Ovary (tissue), 9 donors: Measurements from ENCODE around the gene KIAA0825. TPM values are rescaled to one million over a fixed set of nuclear protein-coding genes. Genes with fewer than 3 reads are reported as not detected.

Experiments used
- DNase-seq, 5 donors: peaks; one replicate each; pipeline ENCODE4 v3.0.0-alpha.2; 2019 to 2020
- H3K27ac ChIP-seq, 2 donors: fragments of 200-600 bp; one replicate each; pipeline versions ENCODE4 v1.5.1 to v1.8.0; 2019 to 2022
- H3K27me3 ChIP-seq: fragments of 200-600 bp; one replicate; pipeline ENCODE4 v1.8.0; 2022
- H3K36me3 ChIP-seq: fragments of 200-600 bp; sonication (generic); one replicate; pipeline ENCODE4 v1.5.1; 2019
- H3K4me1 ChIP-seq: one replicate; pipeline ENCODE4 v1.8.1; 2013; ENCODE audit warnings: mild to moderate bottlenecking, moderate library complexity; ENCODE audit not compliant: insufficient read depth
- H3K4me3 ChIP-seq: fragments of 200-600 bp; sonication (generic); one replicate; pipeline ENCODE4 v1.5.1; 2017
- H3K9me3 ChIP-seq, 2 donors: fragments of 200-600 bp in 1 of 2; sonication (generic) in 1 of 2; one replicate each; pipeline versions ENCODE4 v1.5.1 to v1.8.1; 2013 to 2019; ENCODE audit warnings: mild to moderate bottlenecking in 1 of 2, moderate library complexity in 1 of 2
- CTCF ChIP-seq, 3 donors: fragments of 450-650 bp in 2 of 3; fragments of 200-600 bp in 1 of 3; IDR thresholded peaks; one replicate each; pipeline versions ENCODE4 v1.5.1 to v1.8.0; 2016 to 2022; ENCODE audit warnings: antibody characterized with exemption in 3 of 3, mild to moderate bottlenecking in 1 of 3
- EP300 ChIP-seq: sonication (generic); formaldehyde crosslinking; IDR thresholded peaks from one replicate; pipeline ENCODE4 v1.6.1; 2017; ENCODE audit warnings: antibody characterized with exemption
- POLR2A ChIP-seq: fragments of 450-650 bp; IDR thresholded peaks from one replicate; pipeline ENCODE4 v1.6.1; 2017; ENCODE audit warnings: antibody characterized with exemption, mild to moderate bottlenecking, moderate library complexity
- WGBS, 3 donors: extraction: QIAGEN DNeasy Blood & Tissue Kit in 1 of 3; methylation state at CpG; one replicate each; pipeline versions ENCODE4 v1.1.5 to v1.1.7; 2013 to 2017; 5-methylcytosine and 5-hydroxymethylcytosine counted together
- intact Hi-C, 4 donors: fragments of 100-400 bp; cut with DNase I; formaldehyde crosslinking; loops; one replicate each; pipeline versions ENCODE4 v1.11.0 to v1.15.1; 2022 to 2023
- polyA plus RNA-seq, 2 donors: library from polyadenylated mRNA; stranded (reverse); fragments of 200-250 nt in 1 of 2; fragments of 350-450 nt in 1 of 2; fragmentation: Illumina TruSeq in 1 of 2; extraction: RNeasy Lipid Tissue Mini Kit (QIAGEN cat#74804) in 1 of 2; gene quantifications; one replicate each; pipeline ENCODE4 v1.2.3, GENCODE V29; 2013 to 2014
- total RNA-seq, 7 donors: library from RNA; depleted of rRNA in 2 of 7; stranded (reverse); fragments of >200 nt in 2 of 7; fragmentation: NEBNext Ultra II Directional in 3 of 7; extraction: Animal tissue kit (Norgen Biotek cat#: 25700) in 3 of 7; gene quantifications; one replicate each; pipeline versions ENCODE4 v1.1.0 to v1.2.4, GENCODE V29; 2016 to 2023
- donor health status: DM: no; HTN: no; CAD: no; lungs with moderate emphysema.
- donor health status: DM: no; HTN: no; CAD: no.
- donor health status: Bipolar disorder and iron deficiency.
- donor health status: DM: yes; HTN: yes; CAD: no.
- donor health status: DM: no; HTN: no; CAD: no.
- donor health status: DM: yes; HTN: yes; CAD: no.

The KIAA0825 gene
- total and polyA plus RNA-seq, 9 donors = 0.70 to 12.4 (median 3.9) TPM

- Histone ChIP-seq H3K27ac (no peak overlapping the region), H3K27me3 (no peaks in the 10 kb centered on the region), H3K4me1 (no peaks in the 10 kb centered on the region), H3K4me3 (no peak overlapping the region), H3K9me3 (no peaks in the 10 kb centered on the region), H3K36me3 (no peaks in the 10 kb centered on the region)
- DNase-seq = no peak
- intact Hi-C loops = no loop called here
- no peak for TF ChIP-seq POLR2A
- TF ChIP-seq EP300 = no peak
- no peak for TF ChIP-seq CTCF (IDR thresholded peaks at IDR 0.05)
- 68 to 81% (median 70%) methylated on average over 2 of the region's 2 CpGs for WGBS, 3 donors
These were observed 193.0 kb downstream of the KIAA0825 start for GRCh38 chr5:94425396-94425795.

- TF ChIP-seq POLR2A = no peak
- TF ChIP-seq EP300 = no peak
- no peak for TF ChIP-seq CTCF (IDR thresholded peaks at IDR 0.05)
- Histone ChIP-seq H3K27me3 (no peaks in the 10 kb centered on the region), H3K36me3 (no peaks in the 10 kb centered on the region), H3K9me3 (no peaks in the 10 kb centered on the region), H3K27ac (no peak overlapping the region), H3K4me3 (no peak overlapping the region), H3K4me1 (no peaks in the 10 kb centered on the region)
- no peak for DNase-seq
- intact Hi-C loops = no loop called here
These were observed 195.0 kb downstream of the KIAA0825 start for GRCh38 chr5:94423411-94423810.

GRCh38 chr5:94422812-94423211 lies 195.6 kb downstream of the KIAA0825 start:
- TF ChIP-seq POLR2A (no peak), CTCF (IDR thresholded peaks at IDR 0.05) (no peak), EP300 (no peak)
- H3K4me3 ChIP-seq = no peak overlapping the region
- no peak for DNase-seq
- no peaks in the 10 kb centered on the region for H3K36me3 ChIP-seq
- no peaks in the 10 kb centered on the region for H3K9me3 ChIP-seq
- H3K27me3 ChIP-seq = no peaks in the 10 kb centered on the region
- no peaks in the 10 kb centered on the region for H3K4me1 ChIP-seq
- no peak overlapping the region for H3K27ac ChIP-seq
- WGBS, 3 donors = 84 to 89% (median 85%) methylated on average over 3 of the region's 3 CpGs
- intact Hi-C loops = no loop called here

- Histone ChIP-seq H3K36me3 (no peaks in the 10 kb centered on the region), H3K4me1 (no peaks in the 10 kb centered on the region), H3K27me3 (no peaks in the 10 kb centered on the region), H3K9me3 (no peaks in the 10 kb centered on the region), H3K27ac (no peak overlapping the region), H3K4me3 (no peak overlapping the region)
- DNase-seq = no peak
- WGBS, 3 donors = 80 to 92% (median 80%) methylated on average over 2 of the region's 2 CpGs
- TF ChIP-seq POLR2A (no peak), EP300 (no peak), CTCF (IDR thresholded peaks at IDR 0.05) (no peak)
- intact Hi-C loops = no loop called here
These were observed 197.5 kb downstream of the KIAA0825 start for GRCh38 chr5:94420885-94421284.

- WGBS, 3 donors = 2 to 39% (median 19%) methylated on average over 1 of the region's 1 CpG
- intact Hi-C loops = no loop called here
- TF ChIP-seq CTCF (IDR thresholded peaks at IDR 0.05) (no peak), POLR2A (no peak), EP300 (no peak)
- no peaks in the 10 kb centered on the region for H3K27me3 ChIP-seq
- H3K36me3 ChIP-seq = no peaks in the 10 kb centered on the region
- H3K9me3 ChIP-seq = no peaks in the 10 kb centered on the region
- H3K4me3 ChIP-seq = no peak overlapping the region
- no peak overlapping the region for H3K27ac ChIP-seq
- H3K4me1 ChIP-seq = no peaks in the 10 kb centered on the region
- DNase-seq = no peak
These were observed 202.6 kb downstream of the KIAA0825 start for GRCh38 chr5:94415798-94416197.
